GM23338 (cell line): ENCODE measurements around the gene KCTD12. TPM values are rescaled to one million over a fixed set of nuclear protein-coding genes. Genes with fewer than 3 reads are reported as not detected.

ENCODE experiments used
- ATAC-seq: fragments of 200-7000 bp; cut with Tn5 transposase; 3 replicates; pipeline ENCODE4 v1.9.1; 2020
- DNase-seq: peaks from one replicate; pipeline ENCODE4 v3.0.0-alpha.2; 2015; ENCODE audit warnings: low spot score
- H2AFZ ChIP-seq: fragments of 200-600 bp; sonication (generic); 2 replicates; pipeline ENCODE4 v1.8.0; 2016; ENCODE audit warnings: antibody characterized with exemption, mild to moderate bottlenecking, moderate library complexity
- H3F3A ChIP-seq: fragments of 200-600 bp; sonication (generic); replicated peaks from 2 replicates; pipeline ENCODE4 v1.8.0; 2017; ENCODE audit warnings: antibody characterized with exemption, mixed run types, low read depth
- H3K27ac ChIP-seq: fragments of 200-600 bp; sonication (generic); 2 replicates; pipeline ENCODE4 v1.6.1; 2016; ENCODE audit warnings: low read depth
- H3K27me3 ChIP-seq: fragments of 200-600 bp; sonication (generic); 2 replicates; pipeline ENCODE4 v1.8.0; 2016; ENCODE audit warnings: mild to moderate bottlenecking, mixed run types, moderate library complexity; ENCODE audit not compliant: insufficient read depth
- H3K36me3 ChIP-seq: fragments of 200-600 bp; sonication (generic); 2 replicates; pipeline ENCODE4 v1.8.0; 2016; ENCODE audit warnings: mild to moderate bottlenecking; ENCODE audit not compliant: insufficient read depth
- H3K4me1 ChIP-seq: fragments of 200-600 bp; sonication (generic); 2 replicates; pipeline ENCODE4 v1.8.0; 2016; ENCODE audit warnings: mild to moderate bottlenecking, moderate library complexity; ENCODE audit not compliant: insufficient read depth
- H3K4me2 ChIP-seq: fragments of 200-600 bp; sonication (generic); 2 replicates; pipeline ENCODE4 v1.7.1; 2017; ENCODE audit warnings: mixed run types
- H3K4me3 ChIP-seq: fragments of 200-600 bp; sonication (generic); 2 replicates; pipeline ENCODE4 v1.6.1; 2016; ENCODE audit warnings: mixed run types
- H3K79me2 ChIP-seq: fragments of 200-600 bp; sonication (generic); replicated peaks from 2 replicates; pipeline ENCODE4 v1.8.0; 2017; ENCODE audit warnings: mild to moderate bottlenecking; ENCODE audit not compliant: insufficient read depth
- H3K9me2 ChIP-seq: fragments of 200-600 bp; sonication (generic); 2 replicates; pipeline ENCODE4 v1.8.0; 2017; ENCODE audit not compliant: insufficient read depth
- H4K20me1 ChIP-seq: fragments of 200-600 bp; sonication (generic); replicated peaks from 2 replicates; pipeline ENCODE4 v1.8.0; 2017; ENCODE audit warnings: mild to moderate bottlenecking; ENCODE audit not compliant: insufficient read depth
- H3K27ac Mint-ChIP-seq: 2 replicates; pipeline ENCODE4 v1.8.0; 2020; ENCODE audit warnings: inconsistent platforms, mild to moderate bottlenecking, moderate library complexity, mixed read lengths
- H3K27me3 Mint-ChIP-seq: 3 replicates; pipeline ENCODE4 v1.8.0; 2022; ENCODE audit warnings: low read depth, mild to moderate bottlenecking, moderate library complexity, mixed read lengths, inconsistent platforms; ENCODE audit not compliant: insufficient read depth, poor library complexity
- H3K36me3 Mint-ChIP-seq: 3 replicates; pipeline ENCODE4 v1.8.0; 2021; ENCODE audit warnings: low read depth, mild to moderate bottlenecking, inconsistent platforms, moderate library complexity, mixed read lengths
- H3K4me1 Mint-ChIP-seq: 3 replicates; pipeline ENCODE4 v1.8.0; 2020; ENCODE audit warnings: mild to moderate bottlenecking, inconsistent platforms, mixed read lengths
- H3K4me3 Mint-ChIP-seq: 3 replicates; pipeline ENCODE4 v1.8.0; 2021; ENCODE audit warnings: moderate library complexity, mild to moderate bottlenecking, inconsistent platforms, mixed read lengths
- H3K9me3 Mint-ChIP-seq: 3 replicates; pipeline ENCODE4 v1.8.0; 2020; ENCODE audit warnings: moderate library complexity, mild to moderate bottlenecking, inconsistent platforms, mixed read lengths
- CREB1 ChIP-seq: fragments of 250-450 bp; sonication (Bioruptor Pico); IDR thresholded peaks from 2 replicates; pipeline ENCODE4 v1.5.0; 2020; ENCODE audit warnings: low read depth, mild to moderate bottlenecking, moderate library complexity
- CTCF ChIP-seq, 2 experiments: fragments of 200-600 bp in 1 of 2; sonication (generic) in 1 of 2; conservative IDR thresholded peaks; 2 replicates each; pipeline versions ENCODE4 v1.5.1 to v1.6.1; 2016 to 2017; ENCODE audit warnings: antibody characterized with exemption in 2 of 2, low read depth in 2 of 2, mild to moderate bottlenecking in 2 of 2, moderate library complexity in 1 of 2
- ETS1 ChIP-seq: IDR thresholded peaks from 2 replicates; pipeline ENCODE4 v1.6.1; 2016; ENCODE audit warnings: antibody characterized with exemption
- EZH2 ChIP-seq: fragments of 200-600 bp; sonication (generic); IDR thresholded peaks from one replicate; pipeline ENCODE4 v1.8.0; 2017; ENCODE audit warnings: antibody characterized with exemption, mild to moderate bottlenecking, low read depth; ENCODE audit not compliant: unreplicated experiment
- EZH2phosphoT487 ChIP-seq: fragments of 200-600 bp; sonication (generic); IDR thresholded peaks from one replicate; pipeline ENCODE4 v1.8.1; 2018; ENCODE audit warnings: antibody characterized with exemption; ENCODE audit not compliant: unreplicated experiment
- JUNB ChIP-seq: IDR thresholded peaks from one replicate; pipeline ENCODE4 v1.6.1; 2016; ENCODE audit warnings: antibody characterized with exemption; ENCODE audit not compliant: unreplicated experiment
- NANOG ChIP-seq: IDR thresholded peaks from 2 replicates; pipeline ENCODE4 v1.6.1; 2016; ENCODE audit warnings: antibody characterized with exemption, borderline replicate concordance
- POLR2AphosphoS5 ChIP-seq: IDR thresholded peaks from 2 replicates; pipeline ENCODE4 v1.6.1; 2016; ENCODE audit warnings: antibody characterized with exemption, low read depth
- REST ChIP-seq: IDR thresholded peaks from one replicate; pipeline ENCODE4 v1.6.1; 2018; ENCODE audit warnings: antibody characterized with exemption; ENCODE audit not compliant: unreplicated experiment
- STAT1 ChIP-seq: IDR thresholded peaks from one replicate; pipeline ENCODE4 v1.6.1; 2016; ENCODE audit warnings: antibody characterized with exemption; ENCODE audit not compliant: unreplicated experiment
- ZNF114 ChIP-seq: fragments of 250-450 bp; sonication (Bioruptor Pico); IDR thresholded peaks from 2 replicates; pipeline ENCODE4 v1.5.0; 2020; ENCODE audit warnings: mild to moderate bottlenecking, moderate library complexity
- ZNF331 ChIP-seq: fragments of 250-450 bp; sonication (Bioruptor Pico); IDR thresholded peaks from 2 replicates; pipeline ENCODE4 v1.5.0; 2020; ENCODE audit warnings: low read depth, mild to moderate bottlenecking, moderate library complexity
- ZNF462 ChIP-seq: fragments of 250-450 bp; sonication (Bioruptor Pico); IDR thresholded peaks from 2 replicates; pipeline ENCODE4 v1.5.0; 2020; ENCODE audit warnings: mild to moderate bottlenecking, moderate library complexity
- polyA plus RNA-seq: library from polyadenylated mRNA; unstranded; fragments of >200 nt; fragmentation: Nextera tagmentation; extraction: Ambion mirVana; gene quantifications from 2 replicates; pipeline ENCODE4 v1.2.1, GENCODE V29; 2016
- total RNA-seq: library from RNA; depleted of rRNA; stranded (reverse); fragments of >200 nt; shearing (Covaris generic); gene quantifications from 2 replicates; pipeline ENCODE4 v1.2.3, GENCODE V29; 2014

The KCTD12 gene
- total and polyA plus RNA-seq, 2 experiments from 2014 or later: 3.3 to 12.0 TPM

- no peak overlapping the region for H3K4me3 Mint-ChIP-seq
- H3K27ac Mint-ChIP-seq: no peak overlapping the region
- no peak overlapping the region for H3K27ac ChIP-seq
- no peaks in the 10 kb centered on the region for H3F3A ChIP-seq
- H3K9me3 Mint-ChIP-seq: no peaks in the 10 kb centered on the region; the same call in 2 of the 3 replicates
- ATAC-seq (no peak), DNase-seq (no peak)
- H4K20me1 ChIP-seq: no peaks in the 10 kb centered on the region
- H3K36me3 ChIP-seq: no peaks in the 10 kb centered on the region
- H3K4me3 ChIP-seq: no peak overlapping the region
- H3K4me2 ChIP-seq: no peak overlapping the region
- 0 out of 2 replicates have a peak, but pooled peaks cover 17% of the 10 kb centered on the region for H3K9me2 ChIP-seq
- no peak for TF ChIP-seq NANOG
- TF ChIP-seq CTCF (conservative IDR thresholded peaks at IDR 0.05; ENCODE audit: low read depth in 2 of 2): no peak
- no peak for TF ChIP-seq EZH2
- TF ChIP-seq CREB1: no peak
- TF ChIP-seq STAT1: no peak
- no peak for TF ChIP-seq ZNF114 (CRISPR knock-in tag)
- no peak for TF ChIP-seq POLR2AphosphoS5
- TF ChIP-seq ZNF462: no peak
- TF ChIP-seq ZNF331: no peak
- no peak for TF ChIP-seq EZH2phosphoT487
- TF ChIP-seq REST: no peak
- TF ChIP-seq JUNB: no peak
- no peak for TF ChIP-seq ETS1
- no peaks in the 10 kb centered on the region for H3K27me3 ChIP-seq
- no peaks in the 10 kb centered on the region for H3K36me3 Mint-ChIP-seq
- H3K79me2 ChIP-seq: no peaks in the 10 kb centered on the region
- H3K27me3 Mint-ChIP-seq: no peaks in the 10 kb centered on the region
- H2AFZ ChIP-seq: no peak overlapping the region
- H3K4me1 ChIP-seq: no peaks in the 10 kb centered on the region
- no peaks in the 10 kb centered on the region for H3K4me1 Mint-ChIP-seq
Observed at GRCh38 chr13:76851961-76852360, 34.2 kb downstream of the KCTD12 start.
